PFSK-1 (cell line): ENCODE measurements around the gene PNPLA7.

Experiments used
- POLR2AphosphoS5 ChIP-seq: IDR thresholded peaks from 2 replicates; pipeline ENCODE4 v1.6.1; 2012; ENCODE audit warnings: low read depth, mild to moderate bottlenecking, control low read depth, low read length, moderate library complexity
- SIN3A ChIP-seq: IDR thresholded peaks from 2 replicates; pipeline ENCODE4 v1.6.1; 2012; ENCODE audit warnings: mild to moderate bottlenecking, low read length, moderate library complexity, borderline replicate concordance; ENCODE audit not compliant: insufficient read depth
- TAF1 ChIP-seq: IDR thresholded peaks from 2 replicates; pipeline ENCODE4 v1.6.1; 2012; ENCODE audit warnings: low read length, control low read depth, borderline replicate concordance; ENCODE audit not compliant: insufficient read depth
- TF ChIP-seq, protein P1 (sequence below), 2 experiments: IDR thresholded peaks; 2 replicates each; pipeline versions ENCODE4 v1.6.1 to v1.8.0; 2011 to 2012; ENCODE audit warnings: low read depth in 2 of 2, low read length in 2 of 2, control low read depth in 1 of 2, inconsistent platforms in 1 of 2, mild to moderate bottlenecking in 1 of 2, moderate library complexity in 1 of 2; ENCODE audit not compliant: insufficient read depth in 1 of 2

GRCh38 chr9:137592767-137593166 lies 42.6 kb upstream of the PNPLA7 start:
- TF ChIP-seq POLR2AphosphoS5 = no peak
- no peak for TF ChIP-seq SIN3A
- TF ChIP-seq, protein P1, sequence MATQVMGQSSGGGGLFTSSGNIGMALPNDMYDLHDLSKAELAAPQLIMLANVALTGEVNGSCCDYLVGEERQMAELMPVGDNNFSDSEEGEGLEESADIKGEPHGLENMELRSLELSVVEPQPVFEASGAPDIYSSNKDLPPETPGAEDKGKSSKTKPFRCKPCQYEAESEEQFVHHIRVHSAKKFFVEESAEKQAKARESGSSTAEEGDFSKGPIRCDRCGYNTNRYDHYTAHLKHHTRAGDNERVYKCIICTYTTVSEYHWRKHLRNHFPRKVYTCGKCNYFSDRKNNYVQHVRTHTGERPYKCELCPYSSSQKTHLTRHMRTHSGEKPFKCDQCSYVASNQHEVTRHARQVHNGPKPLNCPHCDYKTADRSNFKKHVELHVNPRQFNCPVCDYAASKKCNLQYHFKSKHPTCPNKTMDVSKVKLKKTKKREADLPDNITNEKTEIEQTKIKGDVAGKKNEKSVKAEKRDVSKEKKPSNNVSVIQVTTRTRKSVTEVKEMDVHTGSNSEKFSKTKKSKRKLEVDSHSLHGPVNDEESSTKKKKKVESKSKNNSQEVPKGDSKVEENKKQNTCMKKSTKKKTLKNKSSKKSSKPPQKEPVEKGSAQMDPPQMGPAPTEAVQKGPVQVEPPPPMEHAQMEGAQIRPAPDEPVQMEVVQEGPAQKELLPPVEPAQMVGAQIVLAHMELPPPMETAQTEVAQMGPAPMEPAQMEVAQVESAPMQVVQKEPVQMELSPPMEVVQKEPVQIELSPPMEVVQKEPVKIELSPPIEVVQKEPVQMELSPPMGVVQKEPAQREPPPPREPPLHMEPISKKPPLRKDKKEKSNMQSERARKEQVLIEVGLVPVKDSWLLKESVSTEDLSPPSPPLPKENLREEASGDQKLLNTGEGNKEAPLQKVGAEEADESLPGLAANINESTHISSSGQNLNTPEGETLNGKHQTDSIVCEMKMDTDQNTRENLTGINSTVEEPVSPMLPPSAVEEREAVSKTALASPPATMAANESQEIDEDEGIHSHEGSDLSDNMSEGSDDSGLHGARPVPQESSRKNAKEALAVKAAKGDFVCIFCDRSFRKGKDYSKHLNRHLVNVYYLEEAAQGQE (IDR thresholded peaks at IDR 0.05; ENCODE audit: insufficient read depth in 1 of 2, low read depth in 2 of 2, low read length in 2 of 2) = no peak
- TF ChIP-seq TAF1 = no peak
